Activated naive CD8-positive, alpha-beta T cell treated with anti-CD3 and anti-CD28 coated beads, Interleukin-2, amount 50 U/mL, for 24 hours (primary cell): ENCODE data around the gene RYR3.

Experiments
- ATAC-seq: fragments of 150-1000 bp; cut with Tn5 transposase; one replicate; pipeline ENCODE4 v1.10.0; 2021
- DNase-seq: peaks from one replicate; pipeline ENCODE4 v3.0.0; 2021
- H3K27ac Mint-ChIP-seq: one replicate; pipeline ENCODE4 v1.8.0; 2021; ENCODE audit warnings: mild to moderate bottlenecking, mixed read lengths
- H3K27me3 Mint-ChIP-seq: one replicate; pipeline ENCODE4 v1.8.0; 2021; ENCODE audit warnings: mixed read lengths
- H3K36me3 Mint-ChIP-seq: one replicate; pipeline ENCODE4 v1.8.0; 2021; ENCODE audit warnings: low read depth, mixed read lengths
- H3K4me1 Mint-ChIP-seq: one replicate; pipeline ENCODE4 v1.8.0; 2021; ENCODE audit warnings: mixed read lengths
- H3K4me3 Mint-ChIP-seq: one replicate; pipeline ENCODE4 v1.8.0; 2021; ENCODE audit warnings: mild to moderate bottlenecking, moderate library complexity, mixed read lengths
- H3K9me3 Mint-ChIP-seq: one replicate; pipeline ENCODE4 v1.8.0; 2021; ENCODE audit warnings: mixed read lengths

Gene RYR3

DNA sequence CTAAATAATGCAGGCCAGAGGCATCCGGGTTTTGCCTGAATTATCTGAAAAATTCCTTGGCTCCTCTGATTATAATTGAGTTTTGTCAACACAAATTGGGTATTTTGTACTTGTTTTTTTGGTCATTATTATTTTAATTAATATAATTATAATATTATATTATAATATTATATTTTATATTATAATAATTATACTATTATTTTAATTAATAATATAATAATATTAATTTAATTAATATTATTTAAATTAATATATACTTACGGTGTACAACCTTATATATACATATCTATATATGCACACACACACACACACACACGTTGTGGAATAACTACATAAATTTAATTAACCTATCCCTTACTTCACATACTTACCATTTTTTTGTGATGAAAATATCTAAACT is 73.5 kb downstream of the RYR3 start:
- DNase-seq (no peak), ATAC-seq (no peak)
- no peak overlapping the region for H3K4me3 Mint-ChIP-seq
- no peak overlapping the region for H3K27ac Mint-ChIP-seq
- no peaks in the 10 kb centered on the region for H3K9me3 Mint-ChIP-seq
- no peaks in the 10 kb centered on the region for H3K4me1 Mint-ChIP-seq
- H3K36me3 Mint-ChIP-seq: no peaks in the 10 kb centered on the region
- peaks cover 11% of the 10 kb centered on the region for H3K27me3 Mint-ChIP-seq

DNA sequence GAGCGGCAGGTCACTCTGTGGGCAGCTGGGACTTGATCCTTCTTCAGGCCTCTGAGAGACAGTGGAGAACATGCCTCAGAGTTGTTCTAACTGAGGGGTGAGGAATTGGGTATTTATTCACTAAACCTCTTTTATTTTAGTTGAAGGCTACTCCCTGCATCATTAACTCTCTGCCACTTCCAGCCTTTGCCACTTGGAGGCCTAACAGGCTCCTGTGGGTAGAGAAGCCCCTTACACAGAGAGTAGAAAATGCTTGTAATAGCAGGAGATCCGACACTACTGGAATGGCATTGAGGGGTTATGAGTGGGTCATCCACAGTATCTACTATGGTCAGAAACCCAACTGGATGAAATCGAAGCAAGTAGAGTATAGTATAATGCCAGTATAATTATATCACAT is 81.7 kb downstream of the RYR3 start:
- Mint-ChIP-seq H3K36me3 (no peaks in the 10 kb centered on the region), H3K4me1 (no peaks in the 10 kb centered on the region), H3K4me3 (no peak overlapping the region), H3K27me3 (peaks cover 1% of the 10 kb centered on the region), H3K27ac (no peak overlapping the region), H3K9me3 (no peaks in the 10 kb centered on the region)
- ATAC-seq (no peak), DNase-seq (no peak)

DNA sequence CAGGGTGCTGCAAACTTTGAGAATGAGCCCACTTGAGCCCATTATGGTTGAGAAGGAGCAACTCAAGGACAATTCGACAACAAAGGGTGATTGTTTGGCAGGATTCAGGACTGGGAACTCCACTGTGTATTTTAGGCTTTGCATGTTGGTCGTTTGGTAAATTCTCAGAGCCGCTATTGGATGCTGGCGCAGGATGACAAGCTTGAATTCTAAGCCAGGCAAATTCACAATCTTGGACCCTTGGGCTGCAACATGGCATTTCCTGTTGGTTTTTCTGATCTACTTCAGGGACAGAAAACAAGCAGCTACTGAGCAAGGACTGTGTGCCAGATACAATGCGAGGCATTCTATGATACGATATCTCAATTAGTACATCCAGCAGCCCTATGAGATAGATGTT is 82.8 kb downstream of the RYR3 start:
- H3K4me1 Mint-ChIP-seq: no peaks in the 10 kb centered on the region
- H3K27ac Mint-ChIP-seq: no peak overlapping the region
- peaks cover 4% of the 10 kb centered on the region for H3K27me3 Mint-ChIP-seq
- no peaks in the 10 kb centered on the region for H3K36me3 Mint-ChIP-seq
- H3K4me3 Mint-ChIP-seq: no peak overlapping the region
- no peak for ATAC-seq
- H3K9me3 Mint-ChIP-seq: no peaks in the 10 kb centered on the region
- DNase-seq: no peak

DNA sequence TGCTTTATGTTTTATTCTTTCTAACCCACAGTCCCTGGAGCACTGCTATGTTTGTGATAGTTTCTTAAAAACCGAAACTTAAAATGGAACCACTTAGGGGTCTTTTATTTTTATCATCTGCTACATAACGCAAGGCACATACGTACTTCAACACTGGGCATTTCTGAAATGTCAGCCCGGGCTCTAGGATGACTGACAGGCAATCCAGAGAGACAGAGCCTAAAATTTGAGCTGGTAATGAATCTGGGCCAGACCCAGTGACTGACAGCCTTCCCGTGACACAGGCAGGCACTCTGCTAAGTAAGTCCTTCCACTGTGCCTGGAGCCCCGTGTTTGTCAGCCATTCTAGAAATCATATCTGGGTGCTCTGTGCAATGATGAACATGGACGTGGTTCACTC is 84.6 kb downstream of the RYR3 start:
- Mint-ChIP-seq H3K9me3 (no peaks in the 10 kb centered on the region), H3K27me3 (peaks cover 3% of the 10 kb centered on the region), H3K36me3 (no peaks in the 10 kb centered on the region), H3K4me3 (no peak overlapping the region), H3K4me1 (no peaks in the 10 kb centered on the region), H3K27ac (no peak overlapping the region)
- no peak for ATAC-seq
- no peak for DNase-seq

DNA sequence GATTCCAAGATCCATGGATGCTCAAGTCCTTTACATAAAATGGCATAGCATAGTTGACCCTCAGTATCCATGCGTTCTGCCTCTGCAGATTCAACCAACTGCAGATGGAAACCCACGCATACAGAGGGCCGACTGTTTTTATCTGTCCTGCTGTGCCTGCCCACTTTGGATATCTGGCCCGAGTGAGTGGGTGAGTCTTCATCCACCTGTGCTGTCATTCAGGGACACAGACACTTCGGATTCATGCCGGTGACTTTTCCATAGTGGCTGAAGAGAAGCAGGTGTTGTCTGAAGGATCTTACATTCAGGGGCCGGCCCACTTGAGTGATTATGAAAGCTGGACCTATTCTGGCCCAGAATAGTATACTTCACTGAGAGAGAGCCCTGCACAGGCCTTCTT is 85.1 kb downstream of the RYR3 start:
- no peaks in the 10 kb centered on the region for H3K4me1 Mint-ChIP-seq
- H3K4me3 Mint-ChIP-seq: no peak overlapping the region
- H3K27me3 Mint-ChIP-seq: peaks cover 3% of the 10 kb centered on the region
- no peak for ATAC-seq
- no peaks in the 10 kb centered on the region for H3K36me3 Mint-ChIP-seq
- H3K9me3 Mint-ChIP-seq: no peaks in the 10 kb centered on the region
- H3K27ac Mint-ChIP-seq: no peak overlapping the region
- DNase-seq: no peak

DNA sequence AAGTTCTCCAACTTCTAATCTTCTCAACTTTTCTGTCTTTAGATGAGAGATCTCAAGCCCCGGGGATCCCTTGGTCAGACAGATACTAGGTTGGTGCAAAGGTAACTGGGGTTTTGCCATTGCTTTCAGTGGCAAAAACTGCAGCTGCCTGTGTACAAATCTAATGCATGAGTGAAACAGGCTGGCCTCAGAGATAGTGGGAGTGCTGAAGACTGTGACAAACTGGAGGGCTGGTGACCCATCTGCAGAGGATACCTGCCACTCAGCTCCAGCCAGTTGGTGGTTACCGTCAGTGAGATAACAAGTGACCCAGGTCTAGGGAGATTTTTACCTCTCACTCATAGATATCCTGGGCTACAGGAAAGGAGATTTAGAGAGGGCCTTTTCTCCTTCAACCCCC is 85.7 kb downstream of the RYR3 start:
- H3K27ac Mint-ChIP-seq: no peak overlapping the region
- no peaks in the 10 kb centered on the region for H3K4me1 Mint-ChIP-seq
- no peak for DNase-seq
- H3K4me3 Mint-ChIP-seq: no peak overlapping the region
- no peaks in the 10 kb centered on the region for H3K9me3 Mint-ChIP-seq
- ATAC-seq: no peak
- H3K27me3 Mint-ChIP-seq: peaks cover 3% of the 10 kb centered on the region
- H3K36me3 Mint-ChIP-seq: no peaks in the 10 kb centered on the region

DNA sequence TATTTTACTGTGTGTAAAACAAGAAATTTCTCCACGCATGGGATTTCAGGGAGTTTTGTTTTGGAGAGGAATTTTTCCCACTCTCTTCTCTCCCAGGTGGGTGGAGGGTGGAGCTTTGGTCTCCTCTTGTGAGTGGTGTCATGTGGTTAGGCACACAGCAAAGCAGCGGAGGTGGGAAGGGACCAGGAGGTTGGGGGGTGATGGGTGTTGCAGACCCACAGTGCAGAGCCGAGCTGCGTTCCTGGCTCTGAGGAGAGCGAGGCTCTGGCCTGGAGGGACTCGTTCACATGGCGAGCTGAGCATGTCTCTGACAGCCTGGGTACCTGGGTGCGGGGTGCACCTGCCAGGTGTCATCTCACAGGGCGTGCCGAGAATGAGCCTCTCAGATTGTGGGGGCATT is 87.8 kb downstream of the RYR3 start:
- DNase-seq: no peak
- no peaks in the 10 kb centered on the region for H3K36me3 Mint-ChIP-seq
- H3K27me3 Mint-ChIP-seq: peaks cover 6% of the 10 kb centered on the region
- no peaks in the 10 kb centered on the region for H3K9me3 Mint-ChIP-seq
- no peak for ATAC-seq
- H3K4me1 Mint-ChIP-seq: no peaks in the 10 kb centered on the region
- no peak overlapping the region for H3K27ac Mint-ChIP-seq
- no peak overlapping the region for H3K4me3 Mint-ChIP-seq

DNA sequence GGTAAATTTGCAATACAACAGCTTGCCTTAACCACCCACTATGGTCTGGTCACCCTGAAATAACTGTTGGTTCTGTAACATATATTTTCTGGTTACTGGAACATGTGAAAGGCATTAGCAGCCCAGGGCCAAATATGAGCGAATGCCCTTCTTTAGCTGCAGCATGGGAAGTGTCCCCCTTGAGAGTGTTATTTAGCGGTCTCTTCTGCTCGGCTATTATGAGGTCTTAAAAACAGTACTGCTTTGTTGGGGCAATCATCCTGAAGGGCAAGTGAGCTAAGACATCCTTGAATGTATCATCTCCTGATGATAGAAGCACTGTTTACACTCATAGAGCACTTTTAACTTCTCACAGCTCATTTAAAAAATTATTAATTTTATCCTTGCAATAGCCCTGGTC is 90.2 kb downstream of the RYR3 start:
- Mint-ChIP-seq H3K27ac (no peak overlapping the region), H3K4me3 (no peak overlapping the region), H3K4me1 (no peaks in the 10 kb centered on the region), H3K36me3 (no peaks in the 10 kb centered on the region), H3K9me3 (no peaks in the 10 kb centered on the region), H3K27me3 (peaks cover 6% of the 10 kb centered on the region)
- ATAC-seq (no peak), DNase-seq (no peak)

DNA sequence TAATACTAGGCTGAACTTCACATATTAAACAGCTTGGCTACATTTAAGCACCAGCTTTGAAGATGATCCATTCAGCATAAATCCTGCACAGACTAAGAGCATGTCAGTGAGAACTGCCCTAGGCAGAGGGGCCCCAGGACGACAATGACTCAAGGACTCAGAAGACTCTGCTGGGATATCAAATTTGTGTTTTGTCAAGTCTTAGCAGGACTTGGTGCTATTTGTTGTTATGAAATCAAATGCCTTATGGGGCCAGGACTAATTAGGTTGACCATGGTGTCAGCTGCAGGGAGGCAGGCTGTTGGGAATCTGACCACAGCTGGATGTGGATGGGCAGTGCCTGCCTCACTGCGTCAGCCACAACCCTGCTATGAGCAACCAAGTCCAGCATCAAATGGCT is 91.8 kb downstream of the RYR3 start:
- Mint-ChIP-seq H3K36me3 (no peaks in the 10 kb centered on the region), H3K27ac (no peak overlapping the region), H3K4me1 (no peaks in the 10 kb centered on the region), H3K27me3 (peaks cover 6% of the 10 kb centered on the region), H3K4me3 (no peak overlapping the region), H3K9me3 (no peaks in the 10 kb centered on the region)
- DNase-seq (no peak), ATAC-seq (no peak)

DNA sequence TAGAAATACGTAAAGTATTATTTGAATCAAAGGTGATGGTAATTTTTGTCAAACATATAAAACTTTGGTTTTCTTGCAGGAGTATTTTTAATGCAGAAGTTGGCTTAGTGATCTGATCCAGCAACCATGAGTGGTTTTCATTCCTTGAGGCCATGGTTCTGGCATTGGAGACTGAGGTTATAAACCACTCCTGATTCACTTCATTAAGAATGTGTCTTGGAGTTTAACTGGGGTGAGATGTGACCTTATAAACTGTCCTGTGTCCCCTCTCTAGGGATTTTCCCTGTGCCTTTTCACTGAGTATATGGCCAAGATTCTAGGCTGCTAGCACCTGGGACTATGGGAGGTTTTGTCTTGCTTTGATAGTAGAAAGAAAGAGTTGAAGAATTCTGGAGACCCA is 94.3 kb downstream of the RYR3 start:
- Mint-ChIP-seq H3K27ac (no peak overlapping the region), H3K4me1 (no peaks in the 10 kb centered on the region), H3K36me3 (no peaks in the 10 kb centered on the region), H3K9me3 (no peaks in the 10 kb centered on the region), H3K27me3 (peaks cover 3% of the 10 kb centered on the region), H3K4me3 (no peak overlapping the region)
- DNase-seq (no peak), ATAC-seq (no peak)

DNA sequence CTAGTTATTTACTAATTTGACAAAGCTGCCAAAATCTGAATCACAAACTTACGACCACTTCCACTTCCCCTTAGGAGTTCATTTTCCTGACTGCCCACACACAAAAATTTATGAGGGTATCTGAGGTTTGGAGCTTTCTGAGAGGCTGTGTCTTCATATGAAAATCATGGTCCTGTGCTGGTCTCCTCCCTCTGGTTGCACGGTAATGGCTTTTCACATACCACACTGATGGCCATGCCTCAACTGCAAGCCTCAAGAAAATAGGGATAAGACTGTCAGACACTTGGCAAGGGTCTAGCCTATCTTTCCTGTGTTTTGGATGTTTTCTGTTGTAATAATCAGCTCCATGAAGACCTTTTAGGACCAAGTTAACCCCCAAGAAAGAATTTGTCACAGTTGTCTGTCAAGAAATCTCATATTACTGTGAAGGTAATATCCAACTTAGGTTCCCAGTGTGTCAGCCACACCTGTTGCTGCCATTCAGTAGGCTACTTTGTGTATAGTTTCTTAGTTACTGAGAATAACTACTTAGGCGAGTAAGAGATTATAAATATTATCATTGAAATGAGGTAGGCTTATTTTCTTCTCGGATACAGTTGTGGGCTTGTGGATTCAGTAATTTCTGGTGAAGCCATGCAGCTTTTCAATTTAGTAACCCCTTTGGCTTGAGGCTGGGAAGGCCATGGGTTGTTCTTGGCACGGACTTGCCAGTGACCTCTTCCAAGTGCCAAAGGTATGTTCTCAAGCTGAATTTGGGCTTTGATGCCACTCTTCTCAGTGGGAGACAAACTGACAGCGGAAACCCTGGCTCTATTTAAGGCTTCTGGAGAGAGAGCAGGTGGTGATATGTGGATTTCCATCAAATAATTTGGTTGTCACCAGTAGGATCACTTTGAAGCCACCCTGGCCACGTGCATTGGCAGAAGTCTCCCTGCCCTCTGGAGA is 101.1 kb downstream of the RYR3 start:
- Mint-ChIP-seq H3K4me1 (no peaks in the 10 kb centered on the region), H3K4me3 (no peak overlapping the region), H3K9me3 (no peaks in the 10 kb centered on the region), H3K27ac (no peak overlapping the region), H3K27me3 (no peaks in the 10 kb centered on the region), H3K36me3 (no peaks in the 10 kb centered on the region)
- DNase-seq (no peak), ATAC-seq (no peak)

DNA sequence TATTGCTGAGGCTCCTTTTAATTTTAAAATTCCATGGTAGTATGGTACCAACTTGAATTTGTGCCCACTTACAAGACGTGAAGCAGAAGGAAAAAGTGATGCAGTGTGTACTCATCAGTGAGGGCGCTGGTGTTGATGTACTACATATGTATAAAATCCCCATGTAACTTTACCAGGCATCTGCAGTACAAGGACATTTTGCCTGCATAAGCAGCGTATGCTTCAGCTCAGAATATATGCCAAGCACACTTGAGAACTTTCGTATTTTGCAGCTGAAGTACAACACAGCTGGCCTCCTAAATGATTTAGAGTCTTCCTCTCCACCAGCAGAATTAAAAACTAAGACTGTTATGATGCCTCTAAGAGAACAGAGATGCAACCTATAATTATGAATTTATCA is 108.9 kb downstream of the RYR3 start:
- Mint-ChIP-seq H3K4me3 (no peak overlapping the region), H3K36me3 (no peaks in the 10 kb centered on the region), H3K9me3 (no peaks in the 10 kb centered on the region), H3K27ac (no peak overlapping the region), H3K4me1 (no peaks in the 10 kb centered on the region), H3K27me3 (peaks cover 11% of the 10 kb centered on the region)
- ATAC-seq: no peak
- DNase-seq: no peak

DNA sequence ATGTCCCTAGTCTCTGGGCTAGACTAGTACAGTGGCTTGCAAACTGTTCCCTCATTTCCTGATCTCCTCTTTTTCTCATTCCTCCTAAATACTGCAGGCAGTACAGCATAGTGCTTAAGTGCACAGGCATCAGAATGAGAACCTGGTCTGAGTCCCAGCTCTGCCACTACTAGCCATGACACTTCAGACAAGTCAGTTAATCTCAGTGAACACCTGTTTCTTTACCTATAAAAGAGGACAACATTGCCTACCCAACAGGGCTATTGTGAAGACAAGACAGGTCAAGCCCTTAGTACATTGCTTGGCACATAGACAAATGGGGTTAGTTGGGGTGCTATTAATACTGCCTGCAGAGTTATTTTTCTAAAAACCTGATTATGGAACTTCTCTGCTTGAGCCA is 113.3 kb downstream of the RYR3 start:
- Mint-ChIP-seq H3K4me1 (no peaks in the 10 kb centered on the region), H3K27me3 (no peaks in the 10 kb centered on the region), H3K4me3 (no peak overlapping the region), H3K27ac (no peak overlapping the region), H3K36me3 (no peaks in the 10 kb centered on the region), H3K9me3 (no peaks in the 10 kb centered on the region)
- DNase-seq: no peak
- no peak for ATAC-seq

DNA sequence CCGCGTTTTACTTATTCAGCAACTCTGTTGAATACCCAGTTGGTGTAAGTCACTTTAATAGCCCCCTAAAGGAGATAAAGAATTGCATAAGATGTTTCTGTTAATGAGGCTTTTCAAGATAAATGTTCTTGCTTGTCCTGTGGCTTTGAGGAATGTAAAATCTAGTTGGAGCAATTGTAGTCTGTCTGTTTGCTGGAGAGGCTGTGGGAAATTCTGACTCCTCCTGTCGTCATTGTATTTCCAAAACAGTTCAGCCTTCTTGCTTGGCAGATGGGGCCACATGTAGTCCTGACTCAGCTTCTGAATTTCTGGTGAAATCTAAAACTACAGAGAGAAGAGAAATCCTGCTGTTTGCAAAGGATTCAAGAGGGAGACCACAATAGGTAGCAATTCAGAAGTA is 114.4 kb downstream of the RYR3 start:
- Mint-ChIP-seq H3K4me1 (no peaks in the 10 kb centered on the region), H3K4me3 (no peak overlapping the region), H3K36me3 (no peaks in the 10 kb centered on the region), H3K27me3 (no peaks in the 10 kb centered on the region), H3K9me3 (no peaks in the 10 kb centered on the region), H3K27ac (no peak overlapping the region)
- ATAC-seq: no peak
- DNase-seq: no peak

DNA sequence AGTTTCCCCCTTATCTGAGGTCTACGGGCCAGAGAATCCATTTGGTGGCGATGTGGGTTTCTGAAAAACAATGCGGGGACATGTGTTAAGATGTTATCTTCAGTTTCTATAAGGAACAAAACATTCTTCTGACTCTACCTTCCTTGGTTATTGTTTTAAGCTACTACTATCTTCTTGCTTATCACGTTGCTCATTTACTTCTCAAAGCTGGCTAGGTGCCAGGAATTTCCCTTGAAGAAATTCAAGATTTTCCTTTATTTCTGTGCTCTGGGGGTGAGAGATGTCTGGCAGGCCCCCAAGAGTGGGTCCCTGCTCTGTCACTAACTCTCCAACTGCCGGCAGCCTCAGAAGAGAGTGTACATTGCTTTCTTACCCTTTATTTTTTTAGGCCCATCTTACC is 119.8 kb downstream of the RYR3 start:
- H3K27me3 Mint-ChIP-seq: no peaks in the 10 kb centered on the region
- H3K4me1 Mint-ChIP-seq: no peaks in the 10 kb centered on the region
- ATAC-seq (no peak), DNase-seq (no peak)
- H3K9me3 Mint-ChIP-seq: no peaks in the 10 kb centered on the region
- no peak overlapping the region for H3K27ac Mint-ChIP-seq
- H3K36me3 Mint-ChIP-seq: no peaks in the 10 kb centered on the region
- no peak overlapping the region for H3K4me3 Mint-ChIP-seq

DNA sequence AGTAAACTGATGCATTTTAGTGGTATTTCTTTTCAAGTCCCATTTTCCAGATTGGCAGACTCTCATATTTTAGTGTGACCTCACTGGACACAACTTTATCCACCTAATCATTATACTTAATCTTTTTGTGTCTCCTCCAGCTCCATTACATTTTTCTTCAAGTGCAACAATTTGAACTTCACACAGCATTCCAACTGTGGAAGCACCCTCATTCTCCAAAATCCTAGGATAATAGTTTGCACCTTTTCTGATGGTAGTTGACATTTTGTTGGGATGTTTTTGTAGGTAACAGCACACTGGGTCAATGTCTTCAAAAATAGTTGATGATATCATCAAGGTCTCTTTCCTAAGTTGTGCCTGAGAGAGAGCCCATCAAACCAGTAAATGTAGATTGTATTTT is 123.1 kb downstream of the RYR3 start:
- Mint-ChIP-seq H3K9me3 (no peaks in the 10 kb centered on the region), H3K4me3 (no peak overlapping the region), H3K36me3 (no peaks in the 10 kb centered on the region), H3K27ac (no peak overlapping the region), H3K4me1 (no peaks in the 10 kb centered on the region), H3K27me3 (peaks cover 9% of the 10 kb centered on the region)
- ATAC-seq: no peak
- no peak for DNase-seq
